Testis (tissue), 3 donors: ENCODE measurements around the gene DAND5. TPM values are rescaled to one million over a fixed set of nuclear protein-coding genes. Genes with fewer than 3 reads are reported as not detected.

Experiments used
- DNase-seq: peaks from one replicate; pipeline ENCODE4 v3.0.0-alpha.2; 2019
- H3K27ac ChIP-seq, 2 donors: fragments of 200-600 bp; sonication (generic); one replicate each; pipeline ENCODE4 v1.5.1; 2019
- H3K27me3 ChIP-seq: fragments of 200-600 bp; sonication (generic); one replicate; pipeline ENCODE4 v1.5.1; 2019
- H3K36me3 ChIP-seq: fragments of 200-600 bp; sonication (generic); one replicate; pipeline ENCODE4 v1.5.1; 2017; ENCODE audit warnings: low read depth; ENCODE audit errors: missing control alignments
- H3K4me1 ChIP-seq: fragments of 200-600 bp; sonication (generic); one replicate; pipeline ENCODE4 v1.5.1; 2019
- H3K4me3 ChIP-seq, 2 donors: fragments of 200-600 bp; sonication (generic); one replicate each; pipeline ENCODE4 v1.5.1; 2017 to 2019
- H3K9me3 ChIP-seq: fragments of 200-600 bp; sonication (generic); one replicate; pipeline ENCODE4 v1.5.1; 2017
- POLR2A ChIP-seq: fragments of 450-650 bp; IDR thresholded peaks from one replicate; pipeline ENCODE4 v1.6.1; 2017; ENCODE audit warnings: antibody characterized with exemption, mild to moderate bottlenecking, moderate library complexity
- WGBS, 2 donors: methylation state at CpG; one replicate each; pipeline ENCODE4 v1.1.5; 2018; 5-methylcytosine and 5-hydroxymethylcytosine counted together
- intact Hi-C: fragments of 100-400 bp; cut with DNase I; formaldehyde crosslinking; loops from one replicate; pipeline ENCODE4 v1.15.1; 2023; ENCODE audit warnings: low total_unique reads
- polyA plus RNA-seq: library from polyadenylated mRNA; stranded (reverse); fragments of 350-450 nt; fragmentation: Illumina TruSeq; extraction: RNeasy Lipid Tissue Mini Kit (QIAGEN cat#74804); gene quantifications from one replicate; pipeline ENCODE4 v1.2.3, GENCODE V29; 2014; ENCODE audit warnings: low read depth, low replicate concordance; ENCODE audit not compliant: insufficient read depth
- total RNA-seq, 2 donors: library from RNA; depleted of rRNA; stranded (reverse); fragments of >200 nt; gene quantifications; one replicate each; pipeline ENCODE4 v1.2.3, GENCODE V29; 2016
- TF ChIP-seq, protein P1 (sequence below), 3 experiments: fragments of 450-650 bp in 2 of 3; fragments of 200-600 bp in 1 of 3; sonication (generic) in 1 of 3; IDR thresholded peaks; one replicate each; pipeline ENCODE4 v1.5.1; 2016 to 2019; ENCODE audit warnings: antibody characterized with exemption in 3 of 3, mild to moderate bottlenecking in 2 of 3, moderate library complexity in 1 of 3

Gene DAND5
- total and polyA plus RNA-seq, 3 donors from 2014 or later: 0.16 to 2.8 (median 1.4) TPM

DNA sequence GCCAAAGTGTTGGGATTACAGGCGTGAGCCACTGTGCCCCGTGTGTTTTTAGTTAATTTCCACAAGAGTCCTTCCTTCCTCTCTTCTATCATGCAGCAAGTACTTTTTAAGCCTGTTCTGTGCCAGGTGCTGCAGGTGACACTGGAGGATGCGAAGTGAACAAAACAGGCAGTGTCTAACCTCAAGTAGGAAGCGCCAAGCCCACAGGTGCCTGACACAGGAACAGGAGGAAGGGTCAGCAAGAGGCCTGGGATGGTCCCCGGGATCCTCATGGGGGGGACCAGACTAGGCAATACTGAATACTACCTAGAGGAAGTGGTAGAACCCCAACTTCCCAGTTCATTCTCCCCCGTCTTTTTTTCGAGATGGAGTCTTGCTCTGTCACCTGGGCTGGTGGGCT is 32.8 kb upstream of the DAND5 start:
- H3K36me3 ChIP-seq: no peaks in the 10 kb centered on the region
- no peaks in the 10 kb centered on the region for H3K9me3 ChIP-seq
- H3K27ac ChIP-seq: no peak overlapping the region
- intact Hi-C loops: no loop called here
- H3K4me3 ChIP-seq: no peak overlapping the region
- 75 to 81% methylated on average over 7 of the region's 7 CpGs for WGBS, 2 donors
- H3K4me1 ChIP-seq: peaks cover 29% of the 10 kb centered on the region
- H3K27me3 ChIP-seq: no peaks in the 10 kb centered on the region
- TF ChIP-seq, protein P1, sequence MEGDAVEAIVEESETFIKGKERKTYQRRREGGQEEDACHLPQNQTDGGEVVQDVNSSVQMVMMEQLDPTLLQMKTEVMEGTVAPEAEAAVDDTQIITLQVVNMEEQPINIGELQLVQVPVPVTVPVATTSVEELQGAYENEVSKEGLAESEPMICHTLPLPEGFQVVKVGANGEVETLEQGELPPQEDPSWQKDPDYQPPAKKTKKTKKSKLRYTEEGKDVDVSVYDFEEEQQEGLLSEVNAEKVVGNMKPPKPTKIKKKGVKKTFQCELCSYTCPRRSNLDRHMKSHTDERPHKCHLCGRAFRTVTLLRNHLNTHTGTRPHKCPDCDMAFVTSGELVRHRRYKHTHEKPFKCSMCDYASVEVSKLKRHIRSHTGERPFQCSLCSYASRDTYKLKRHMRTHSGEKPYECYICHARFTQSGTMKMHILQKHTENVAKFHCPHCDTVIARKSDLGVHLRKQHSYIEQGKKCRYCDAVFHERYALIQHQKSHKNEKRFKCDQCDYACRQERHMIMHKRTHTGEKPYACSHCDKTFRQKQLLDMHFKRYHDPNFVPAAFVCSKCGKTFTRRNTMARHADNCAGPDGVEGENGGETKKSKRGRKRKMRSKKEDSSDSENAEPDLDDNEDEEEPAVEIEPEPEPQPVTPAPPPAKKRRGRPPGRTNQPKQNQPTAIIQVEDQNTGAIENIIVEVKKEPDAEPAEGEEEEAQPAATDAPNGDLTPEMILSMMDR (IDR thresholded peaks at IDR 0.05): no peak
- no peak for TF ChIP-seq POLR2A
- no peak for DNase-seq

DNA sequence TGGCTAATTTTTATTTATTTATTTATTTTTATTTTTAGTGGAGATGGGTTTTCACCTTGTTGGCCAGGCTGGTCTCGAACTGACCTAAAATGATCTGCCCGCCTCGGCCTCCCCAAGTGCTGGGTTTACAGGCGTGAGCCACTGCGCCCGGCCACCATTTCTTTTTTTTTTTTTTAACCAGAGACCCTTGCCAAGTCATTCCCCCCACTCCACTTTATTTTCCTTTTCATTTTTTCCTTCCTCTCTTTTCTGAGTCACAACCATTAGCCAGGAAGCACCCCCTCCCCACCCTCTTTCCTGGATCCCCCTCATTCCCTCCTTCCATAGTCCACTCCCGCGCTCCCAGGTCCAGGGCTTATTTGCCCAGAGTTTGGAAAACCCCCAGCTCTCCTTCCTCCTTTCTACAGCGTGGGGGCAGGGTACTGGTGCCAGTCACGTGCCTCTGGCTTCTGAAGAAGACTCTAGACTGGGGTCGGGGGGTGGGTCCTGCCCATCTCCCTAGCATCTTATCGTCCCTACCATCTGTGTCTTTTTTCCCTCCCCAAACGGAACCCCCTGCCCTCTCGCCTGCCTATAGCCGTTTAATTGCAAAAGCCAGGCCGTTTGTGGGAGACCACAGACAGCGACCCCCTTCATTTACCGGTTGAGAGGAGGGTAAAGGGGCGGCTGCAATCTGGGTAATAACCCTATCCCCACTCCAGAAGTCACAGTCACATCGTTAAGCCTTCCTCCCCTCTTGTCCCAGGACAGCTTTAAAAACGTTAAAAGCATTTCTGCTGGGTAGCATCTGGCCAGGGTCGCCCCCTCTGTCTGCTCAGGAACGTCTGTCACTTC is 32.1 kb upstream of the DAND5 start:
- Histone ChIP-seq H3K27ac (peak overlapping the region in 1 of 2 donors; percentile 58), H3K9me3 (no peaks in the 10 kb centered on the region), H3K27me3 (no peaks in the 10 kb centered on the region), H3K4me1 (peaks cover 27% of the 10 kb centered on the region), H3K36me3 (no peaks in the 10 kb centered on the region), H3K4me3 (peak overlapping the region; percentile 84 to 98)
- no peak for TF ChIP-seq POLR2A
- TF ChIP-seq, protein P1 (IDR thresholded peaks at IDR 0.05): no peak
- peak; percentile 46 for DNase-seq
- 17 to 21% methylated on average over 23 of the region's 23 CpGs for WGBS, 2 donors
- intact Hi-C loops: no loop called here

DNA sequence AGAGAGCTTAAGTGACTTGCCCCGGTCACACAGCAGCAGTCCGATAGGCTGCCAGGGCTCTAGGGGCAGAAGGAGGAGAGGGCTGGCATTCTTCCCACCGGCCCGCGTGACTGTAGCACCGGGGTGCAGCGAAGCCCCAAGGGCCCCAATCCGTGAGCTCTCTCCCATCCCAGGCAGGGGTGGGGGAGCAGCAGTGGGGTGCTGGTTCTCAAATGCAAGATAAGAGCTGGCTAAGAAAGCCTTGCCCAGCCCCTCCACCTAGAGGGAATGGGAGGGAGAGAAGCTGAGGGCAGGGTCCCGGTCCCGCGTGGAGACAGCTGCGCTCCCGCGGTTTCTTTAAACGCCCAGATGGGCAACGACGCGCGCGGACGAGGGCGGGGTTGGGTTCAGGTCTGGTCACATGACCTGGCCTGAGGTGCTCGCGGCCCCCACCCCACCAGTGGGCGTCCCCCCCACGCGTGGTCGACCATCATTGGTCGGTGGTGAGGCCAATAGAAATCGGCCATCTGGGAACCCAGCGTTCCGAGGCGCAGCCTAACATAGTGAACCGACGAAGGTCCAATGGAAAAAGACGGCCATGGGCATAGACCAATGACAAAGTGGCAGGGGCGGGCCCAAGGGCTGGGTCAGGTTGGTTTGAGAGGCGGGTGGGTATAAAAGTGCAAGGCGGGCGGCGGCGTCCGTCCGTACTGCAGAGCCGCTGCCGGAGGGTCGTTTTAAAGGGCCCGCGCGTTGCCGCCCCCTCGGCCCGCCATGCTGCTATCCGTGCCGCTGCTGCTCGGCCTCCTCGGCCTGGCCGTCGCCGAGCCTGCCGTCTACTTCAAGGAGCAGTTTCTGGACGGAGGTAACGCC is 31.2 kb upstream of the DAND5 start, which contains the start of gene CALR:
TSS of gene CALR (plus strand) at position 683 of the 852 bp plus-strand sequence. CDS start at position 754, 71 bp downstream.
- Histone ChIP-seq H3K36me3 (no peaks in the 10 kb centered on the region), H3K4me3 (peak within 1 kb of the TSS; percentile 84 to 98), H3K27me3 (no peaks in the 10 kb centered on the region), H3K9me3 (no peaks in the 10 kb centered on the region), H3K27ac (peak within 1 kb of the TSS; percentile 83), H3K4me1 (peaks cover 21% of the 10 kb centered on the region)
- peak; percentile 100 for DNase-seq
- intact Hi-C loops: no loop called here
- 0% methylated on average over 26 to 50 of the region's 63 CpGs for WGBS, 2 donors
- TF ChIP-seq POLR2A: peak; percentile 99
- TF ChIP-seq, protein P1 (IDR thresholded peaks at IDR 0.05): no peak

DNA sequence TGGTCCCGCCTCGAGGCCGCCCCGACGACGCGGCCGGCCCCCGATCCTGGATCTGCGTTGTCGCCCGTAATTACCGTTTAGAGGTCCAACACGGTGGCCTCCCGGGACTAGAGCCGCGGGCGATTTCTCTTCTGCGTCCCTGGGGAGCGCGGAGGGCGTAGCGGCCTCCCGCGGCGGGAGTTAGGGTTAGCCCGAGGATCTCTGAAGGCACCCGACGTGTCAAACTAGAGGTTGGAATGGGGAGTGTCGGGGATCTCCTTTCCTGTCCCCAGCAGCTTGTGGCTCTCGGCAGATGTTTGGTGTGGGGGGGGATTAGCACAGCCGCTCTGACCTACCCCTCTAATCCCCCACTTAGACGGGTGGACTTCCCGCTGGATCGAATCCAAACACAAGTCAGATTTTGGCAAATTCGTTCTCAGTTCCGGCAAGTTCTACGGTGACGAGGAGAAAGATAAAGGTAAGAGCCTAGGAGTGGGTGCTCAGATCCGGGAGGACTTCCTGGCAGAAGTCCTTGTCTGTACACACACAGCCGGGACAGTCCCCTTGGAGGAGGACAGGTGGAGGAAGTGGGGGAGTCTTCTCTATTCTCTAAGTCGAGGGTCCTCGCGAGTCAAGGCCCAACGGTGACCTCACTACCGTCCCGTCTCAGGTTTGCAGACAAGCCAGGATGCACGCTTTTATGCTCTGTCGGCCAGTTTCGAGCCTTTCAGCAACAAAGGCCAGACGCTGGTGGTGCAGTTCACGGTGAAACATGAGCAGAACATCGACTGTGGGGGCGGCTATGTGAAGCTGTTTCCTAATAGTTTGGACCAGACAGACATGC is 30.4 kb upstream of the DAND5 start:
- Histone ChIP-seq H3K4me1 (peaks cover 21% of the 10 kb centered on the region), H3K9me3 (no peaks in the 10 kb centered on the region), H3K27ac (peak overlapping the region; percentile 83), H3K36me3 (no peaks in the 10 kb centered on the region), H3K27me3 (no peaks in the 10 kb centered on the region), H3K4me3 (peak overlapping the region; percentile 84 to 98)
- intact Hi-C loops: no loop called here
- DNase-seq: no peak
- TF ChIP-seq POLR2A: no peak
- TF ChIP-seq, protein P1 (IDR thresholded peaks at IDR 0.05): peak in 1 of 3 experiments; percentile 0
- 1% methylated on average over 39 to 54 of the region's 54 CpGs for WGBS, 2 donors
